BLaER1 treated with 17β-estradiol and CSF1 and Interleukin-3, amounts not matched to agents 10 nM and 100 nM (cell line): ENCODE results near the gene MIS12.

Experiments used
- H3K27ac ChIP-seq, 11 experiments: shearing (Covaris generic); formaldehyde crosslinking; 2 replicates each; pipeline ENCODE4 v1.8.1; 2022
- H3K27me3 ChIP-seq, 11 experiments: shearing (Covaris generic); formaldehyde crosslinking; 2 replicates each; pipeline ENCODE4 v1.8.1; 2022
- H3K36me3 ChIP-seq, 11 experiments: shearing (Covaris generic); formaldehyde crosslinking; 2 replicates each; pipeline ENCODE4 v1.8.1; 2022
- H3K4me1 ChIP-seq, 10 experiments: shearing (Covaris generic); formaldehyde crosslinking; 2 replicates each; pipeline ENCODE4 v1.8.1; 2022
- H3K4me2 ChIP-seq, 11 experiments: shearing (Covaris generic); formaldehyde crosslinking; 2 replicates each; pipeline ENCODE4 v1.8.1; 2022
- H3K4me3 ChIP-seq, 10 experiments: shearing (Covaris generic); formaldehyde crosslinking; 2 replicates each; pipeline ENCODE4 v1.8.1; 2022
- H3K9ac ChIP-seq, 11 experiments: shearing (Covaris generic); formaldehyde crosslinking; 2 replicates each; pipeline ENCODE4 v1.8.1; 2022
- H3K9me3 ChIP-seq, 11 experiments: shearing (Covaris generic); formaldehyde crosslinking; replicated peaks in 1 of 11; 2 replicates each; pipeline ENCODE4 v1.8.1; 2022
- H4K20me1 ChIP-seq, 11 experiments: shearing (Covaris generic); formaldehyde crosslinking; 2 replicates each; pipeline ENCODE4 v1.8.1; 2022
- Cebpa-rat ChIP-seq, 11 experiments: shearing (Covaris generic); IDR thresholded peaks; 2 replicates each; pipeline ENCODE4 v1.8.1; 2022

Gene MIS12

DNA sequence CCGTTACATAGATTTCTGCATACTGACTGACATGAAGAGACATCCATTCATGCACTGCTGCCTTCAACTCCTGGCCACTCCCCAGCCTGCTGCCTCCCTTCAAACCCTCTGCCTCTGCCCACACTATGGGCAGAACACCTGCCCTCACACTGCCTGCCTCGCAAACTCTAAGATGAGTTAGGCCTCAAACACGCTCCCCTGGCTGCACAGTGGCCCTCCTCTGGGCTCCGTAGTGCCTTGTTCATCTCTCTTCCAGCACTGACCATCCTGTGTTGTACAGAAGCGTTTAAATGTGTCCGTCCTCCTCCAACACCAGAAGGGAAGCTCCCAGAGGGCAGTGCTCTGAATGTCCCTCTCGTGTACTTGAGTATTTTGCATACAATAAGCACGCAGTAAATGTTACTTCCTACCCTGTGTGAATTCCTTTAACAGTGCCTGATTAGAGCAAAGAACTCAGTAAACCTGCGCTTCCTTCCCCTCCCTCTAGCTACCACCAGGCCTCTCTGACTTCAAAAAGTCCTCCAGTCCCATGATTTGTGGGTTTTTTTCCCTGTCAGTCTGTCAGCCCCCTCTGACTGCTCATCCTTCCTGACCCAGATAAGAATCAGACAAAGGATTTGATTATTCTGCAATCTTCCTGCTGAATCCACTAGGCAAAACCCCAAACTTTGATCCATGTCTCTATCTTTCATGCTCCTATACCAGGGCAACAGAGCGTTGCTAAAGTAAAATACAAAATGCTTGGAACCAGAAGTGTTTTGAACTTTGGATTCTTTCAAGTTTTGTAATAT, 21.5 kb upstream of the MIS12 start:
- Histone ChIP-seq H3K4me3 (peak overlapping the region in 1 of 10 experiments; percentile 2; a peak in 1 of 20 replicates), H3K27me3 (no peaks in the 10 kb centered on the region), H4K20me1 (peaks cover 0 to 86% (median 75%) of the 10 kb centered on the region in 11 experiments; a peak in 18 of 22 replicates), H3K9ac (peak overlapping the region in 8 of 11 experiments; percentile 8 to 94 (median 36); a peak in 8 of 22 replicates), H3K4me2 (peak overlapping the region; percentile 2 to 99 (median 96); a peak in 21 of 22 replicates), H3K36me3 (peaks cover 19 to 64% (median 51%) of the 10 kb centered on the region in 11 experiments), H3K9me3 (no peaks in the 10 kb centered on the region), H3K27ac (peak overlapping the region in 1 of 11 experiments; percentile 38; a peak in 2 of 22 replicates), H3K4me1 (peaks cover 37 to 59% (median 53%) of the 10 kb centered on the region in 10 experiments)
- TF ChIP-seq Cebpa-rat (IDR thresholded peaks at IDR 0.05), result no peak

GRCh38 chr17:5466295-5466694, 20.1 kb upstream of the MIS12 start:
- Histone ChIP-seq H3K9me3 (no peaks in the 10 kb centered on the region), H3K4me2 (peak overlapping the region; percentile 90 to 99 (median 97); a peak in 21 of 22 replicates), H3K4me1 (peaks cover 37 to 59% (median 53%) of the 10 kb centered on the region in 10 experiments), H4K20me1 (peaks cover 0 to 72% (median 64%) of the 10 kb centered on the region in 11 experiments; a peak in 18 of 22 replicates), H3K9ac (peak overlapping the region in 10 of 11 experiments; percentile 78 to 96 (median 87); a peak in 17 of 22 replicates), H3K4me3 (peak overlapping the region in 7 of 10 experiments; percentile 90 to 100 (median 98); a peak in 10 of 20 replicates), H3K27ac (no peak overlapping the region), H3K27me3 (no peaks in the 10 kb centered on the region), H3K36me3 (peaks cover 9 to 52% (median 37%) of the 10 kb centered on the region in 11 experiments; a peak in 21 of 22 replicates)
- no peak for TF ChIP-seq Cebpa-rat (IDR thresholded peaks at IDR 0.05)

DNA sequence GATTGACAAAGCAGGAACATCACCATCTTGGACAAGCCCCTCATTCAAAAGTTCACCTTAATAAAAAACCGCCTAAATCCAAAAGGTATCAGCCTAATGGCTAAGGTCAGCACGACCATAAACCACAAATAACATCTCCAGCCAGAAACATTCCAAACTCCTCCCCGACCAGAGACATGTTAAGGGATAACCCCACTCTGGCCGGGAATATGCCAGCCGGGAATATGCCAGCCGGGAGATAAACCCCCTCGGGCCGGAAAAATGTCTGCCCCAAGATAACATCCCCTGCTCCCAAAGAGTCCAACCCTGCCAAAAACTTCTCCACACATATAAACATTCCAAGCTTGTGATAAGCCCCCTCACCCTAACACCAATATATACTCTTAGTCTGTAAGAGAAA, 18.9 kb upstream of the MIS12 start:
- Histone ChIP-seq H3K36me3 (peaks cover 13 to 52% (median 32%) of the 10 kb centered on the region in 11 experiments; a peak in 21 of 22 replicates), H3K9ac (peak overlapping the region; percentile 78 to 96 (median 86)), H3K4me1 (peaks cover 33 to 54% (median 50%) of the 10 kb centered on the region in 10 experiments), H3K9me3 (no peaks in the 10 kb centered on the region), H4K20me1 (peaks cover 0 to 61% (median 53%) of the 10 kb centered on the region in 11 experiments; a peak in 18 of 22 replicates), H3K4me3 (peak overlapping the region; percentile 78 to 100 (median 96)), H3K27me3 (no peaks in the 10 kb centered on the region), H3K27ac (peak overlapping the region in 9 of 11 experiments; percentile 64 to 91 (median 85); a peak in 17 of 22 replicates), H3K4me2 (peak overlapping the region; percentile 90 to 99 (median 97))
- no peak for TF ChIP-seq Cebpa-rat (IDR thresholded peaks at IDR 0.05)

GRCh38 chr17:5468075-5468473, 18.3 kb upstream of the MIS12 start:
- H3K9ac ChIP-seq, result peak overlapping the region; percentile 78 to 96 (median 86)
- H3K36me3 ChIP-seq, result peaks cover 19 to 52% (median 33%) of the 10 kb centered on the region in 11 experiments
- peaks cover 0 to 54% (median 47%) of the 10 kb centered on the region in 11 experiments; a peak in 18 of 22 replicates for H4K20me1 ChIP-seq
- peak overlapping the region; percentile 90 to 99 (median 97) for H3K4me2 ChIP-seq
- TF ChIP-seq Cebpa-rat (IDR thresholded peaks at IDR 0.05), result no peak
- H3K4me1 ChIP-seq, result peaks cover 33 to 47% (median 43%) of the 10 kb centered on the region in 10 experiments
- peak overlapping the region in 10 of 11 experiments; percentile 64 to 91 (median 84); a peak in 21 of 22 replicates for H3K27ac ChIP-seq
- H3K27me3 ChIP-seq, result no peaks in the 10 kb centered on the region
- peak overlapping the region; percentile 78 to 100 (median 96) for H3K4me3 ChIP-seq
- H3K9me3 ChIP-seq, result no peaks in the 10 kb centered on the region

DNA sequence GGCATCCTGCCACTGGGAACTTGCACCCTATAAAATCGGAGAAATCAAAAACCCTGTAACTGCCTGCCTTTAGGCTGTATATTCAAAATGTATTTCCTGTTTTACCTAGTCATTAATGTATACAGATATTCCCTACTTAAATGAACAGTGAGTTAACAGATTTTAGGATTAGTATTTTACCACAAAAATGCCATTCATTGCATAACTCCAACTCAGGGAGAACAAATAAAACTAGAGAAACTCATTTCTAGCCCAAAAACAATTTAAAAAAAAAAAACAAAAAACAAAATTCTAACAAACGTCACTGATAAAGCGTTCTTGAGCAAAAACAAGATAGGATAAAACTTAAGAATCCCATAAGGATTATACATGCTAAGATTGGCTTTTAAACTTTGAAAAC, 13.9 kb upstream of the MIS12 start:
- Histone ChIP-seq H3K4me2 (no peak overlapping the region), H3K36me3 (peaks cover 49 to 67% (median 64%) of the 10 kb centered on the region in 11 experiments), H3K4me1 (peaks cover 0 to 3% (median 2%) of the 10 kb centered on the region in 10 experiments; a peak in 13 of 20 replicates), H4K20me1 (peaks cover 0 to 20% (median 13%) of the 10 kb centered on the region in 11 experiments; a peak in 15 of 22 replicates), H3K4me3 (no peak overlapping the region), H3K27me3 (no peaks in the 10 kb centered on the region), H3K9me3 (no peaks in the 10 kb centered on the region), H3K27ac (no peak overlapping the region), H3K9ac (0 out of 22 replicates have a peak overlapping the region, but pooled peaks of 1 of the 11 experiments have one; percentile 3)
- TF ChIP-seq Cebpa-rat (IDR thresholded peaks at IDR 0.05), result no peak

GRCh38 chr17:5473906-5474305, 12.5 kb upstream of the MIS12 start:
- no peak for TF ChIP-seq Cebpa-rat (IDR thresholded peaks at IDR 0.05)
- Histone ChIP-seq H3K4me3 (no peak overlapping the region), H3K9me3 (no peaks in the 10 kb centered on the region), H4K20me1 (peaks cover 0 to 22% (median 14%) of the 10 kb centered on the region in 11 experiments; a peak in 11 of 22 replicates), H3K9ac (0 out of 22 replicates have a peak overlapping the region, but pooled peaks of 1 of the 11 experiments have one; percentile 24), H3K27me3 (no peaks in the 10 kb centered on the region), H3K27ac (no peak overlapping the region), H3K4me1 (no peaks in the 10 kb centered on the region), H3K36me3 (peaks cover 63 to 81% (median 78%) of the 10 kb centered on the region in 11 experiments), H3K4me2 (no peak overlapping the region)

DNA sequence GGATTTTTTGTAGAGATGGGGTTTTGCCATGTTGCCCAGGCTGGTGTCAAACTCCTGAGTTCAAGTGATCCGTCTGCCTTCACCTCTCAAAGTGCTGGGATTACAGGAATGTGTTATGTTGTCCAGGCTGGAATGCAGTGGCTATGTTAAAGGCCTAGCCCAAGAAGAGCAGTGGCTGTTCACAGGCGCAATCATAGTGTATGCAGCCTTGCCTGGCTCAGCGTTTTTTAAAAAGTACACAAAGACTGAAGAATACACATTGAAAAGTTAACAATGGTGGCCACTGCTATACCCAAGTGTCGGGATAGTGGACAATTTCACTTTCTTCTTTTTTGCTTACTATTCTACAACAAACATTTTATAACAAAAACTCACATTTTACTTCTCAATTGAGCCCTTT, 7.4 kb upstream of the MIS12 start:
- Histone ChIP-seq H3K27me3 (no peaks in the 10 kb centered on the region), H3K4me3 (no peak overlapping the region), H3K36me3 (peaks cover 92 to 100% (median 99%) of the 10 kb centered on the region in 11 experiments)

GRCh38 chr17:5480962-5481361, 5.4 kb upstream of the MIS12 start:
- H3K9me3 ChIP-seq, result no peaks in the 10 kb centered on the region
- no peak overlapping the region for H3K27ac ChIP-seq
- H4K20me1 ChIP-seq, result peaks cover 0 to 40% (median 23%) of the 10 kb centered on the region in 11 experiments; a peak in 14 of 22 replicates
- peaks cover 81 to 90% (median 87%) of the 10 kb centered on the region in 11 experiments for H3K36me3 ChIP-seq
- no peak for TF ChIP-seq Cebpa-rat (IDR thresholded peaks at IDR 0.05)
- no peak overlapping the region for H3K4me3 ChIP-seq
- no peak overlapping the region for H3K9ac ChIP-seq
- peaks cover 12 to 22% (median 19%) of the 10 kb centered on the region in 10 experiments for H3K4me1 ChIP-seq
- no peak overlapping the region for H3K4me2 ChIP-seq
- no peaks in the 10 kb centered on the region for H3K27me3 ChIP-seq

More for the DNA sequence above, 7.4 kb upstream of the MIS12 start:
- no peak overlapping the region for H3K4me2 ChIP-seq
- TF ChIP-seq Cebpa-rat (IDR thresholded peaks at IDR 0.05), result no peak
- H3K9ac ChIP-seq, result no peak overlapping the region
- no peak overlapping the region for H3K27ac ChIP-seq
- peaks cover 0 to 40% (median 23%) of the 10 kb centered on the region in 11 experiments; a peak in 14 of 22 replicates for H4K20me1 ChIP-seq
- peaks cover under 1 to 8% (median 4%) of the 10 kb centered on the region in 10 experiments; a peak in 10 of 20 replicates for H3K4me1 ChIP-seq
- no peaks in the 10 kb centered on the region for H3K9me3 ChIP-seq
